Fibroblast of lung (primary cell): Measurements from ENCODE around the gene RAB31.

ENCODE experiments used
- EZH2 ChIP-seq: IDR thresholded peaks from 2 replicates; pipeline ENCODE4 v1.5.1; 2012; ENCODE audit warnings: low read length, control low read depth, mild to moderate bottlenecking; ENCODE audit errors: missing control alignments
- TF ChIP-seq, protein P1 (sequence below), 2 donors: IDR thresholded peaks in 1 of 2; conservative IDR thresholded peaks in 1 of 2; 1 replicate in 1 of 2; 2 replicates in 1 of 2; pipeline ENCODE4 v1.5.1; 2011 to 2012; ENCODE audit warnings: low read length in 2 of 2, control low read depth in 1 of 2, inconsistent platforms in 1 of 2, low read depth in 1 of 2, mild to moderate bottlenecking in 1 of 2

DNA sequence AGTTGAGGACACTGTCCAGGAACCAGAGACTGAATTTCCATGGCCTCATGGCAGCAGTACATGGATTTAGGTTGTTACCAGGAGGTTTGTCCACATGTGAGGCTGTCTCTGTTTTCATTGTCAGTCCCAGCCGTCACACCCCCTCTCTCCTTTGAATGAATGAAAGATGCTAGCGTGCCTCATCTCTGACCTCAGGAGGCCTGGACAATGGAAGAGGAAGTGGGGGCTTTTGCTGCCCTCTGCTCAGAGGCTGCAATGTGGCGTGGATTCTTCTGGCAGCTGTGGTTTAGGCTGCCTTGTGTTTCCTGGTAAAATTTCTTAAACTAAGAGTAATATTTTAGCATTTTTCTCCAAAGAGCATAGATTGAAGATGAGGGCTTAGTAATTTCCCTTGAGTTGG lies 47.5 kb downstream of the RAB31 start:
- TF ChIP-seq, protein P1, sequence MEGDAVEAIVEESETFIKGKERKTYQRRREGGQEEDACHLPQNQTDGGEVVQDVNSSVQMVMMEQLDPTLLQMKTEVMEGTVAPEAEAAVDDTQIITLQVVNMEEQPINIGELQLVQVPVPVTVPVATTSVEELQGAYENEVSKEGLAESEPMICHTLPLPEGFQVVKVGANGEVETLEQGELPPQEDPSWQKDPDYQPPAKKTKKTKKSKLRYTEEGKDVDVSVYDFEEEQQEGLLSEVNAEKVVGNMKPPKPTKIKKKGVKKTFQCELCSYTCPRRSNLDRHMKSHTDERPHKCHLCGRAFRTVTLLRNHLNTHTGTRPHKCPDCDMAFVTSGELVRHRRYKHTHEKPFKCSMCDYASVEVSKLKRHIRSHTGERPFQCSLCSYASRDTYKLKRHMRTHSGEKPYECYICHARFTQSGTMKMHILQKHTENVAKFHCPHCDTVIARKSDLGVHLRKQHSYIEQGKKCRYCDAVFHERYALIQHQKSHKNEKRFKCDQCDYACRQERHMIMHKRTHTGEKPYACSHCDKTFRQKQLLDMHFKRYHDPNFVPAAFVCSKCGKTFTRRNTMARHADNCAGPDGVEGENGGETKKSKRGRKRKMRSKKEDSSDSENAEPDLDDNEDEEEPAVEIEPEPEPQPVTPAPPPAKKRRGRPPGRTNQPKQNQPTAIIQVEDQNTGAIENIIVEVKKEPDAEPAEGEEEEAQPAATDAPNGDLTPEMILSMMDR (conservative IDR thresholded peaks at IDR 0.05 in 1 of 2, IDR thresholded peaks at IDR 0.05 in 1 of 2; ENCODE audit: low read depth in 1 of 2, low read length in 2 of 2): no peak
- TF ChIP-seq EZH2: no peak
